NCI-H146 treated with DMSO at 0.1 percent for 48 hours (cell line): ENCODE data around the gene GRIK4.
"Not testable (repeated sequence)": the region's sequence is repeated elsewhere in the genome, so short reads cannot be mapped to it uniquely, and the experiment has no call there.

Source experiments
- DNase-seq: peaks from one replicate; lab custom pipeline; 2025; ENCODE audit not compliant: unreplicated experiment; lab: John Stamatoyannopoulos, UW

GRIK4 gene

GRCh38 chr11:120568572-120569307 lies 57.2 kb downstream of the GRIK4 start:
- DNase-seq = no peak

DNA sequence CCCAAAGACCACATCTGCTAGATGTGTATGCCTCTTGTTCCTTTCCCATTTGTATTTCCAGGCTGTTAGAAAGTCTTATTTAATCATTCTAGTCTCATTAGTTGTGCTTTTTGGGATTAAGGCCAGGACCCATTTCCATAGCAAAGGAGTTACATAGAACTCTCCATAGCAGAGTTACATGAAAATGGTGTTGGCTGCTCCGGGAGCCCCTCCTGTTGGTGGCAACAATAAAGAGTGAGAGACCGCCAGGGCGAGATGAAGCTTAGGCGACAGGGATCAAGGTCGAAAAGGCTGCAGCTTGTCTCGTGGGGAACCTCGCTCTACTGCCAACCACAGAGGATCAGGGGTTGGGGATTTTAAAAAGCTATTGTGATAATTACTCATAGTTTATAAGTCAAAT lies 58.3 kb downstream of the GRIK4 start:
- DNase-seq = no peak

- DNase-seq = no peak
These were observed 59.9 kb downstream of the GRIK4 start for GRCh38 chr11:120571476-120571875.

- DNase-seq = no peak
These were observed 62.3 kb downstream of the GRIK4 start for GRCh38 chr11:120573756-120574354.

- DNase-seq = no peak
These were observed 63.3 kb downstream of the GRIK4 start for GRCh38 chr11:120574876-120575275.

DNA sequence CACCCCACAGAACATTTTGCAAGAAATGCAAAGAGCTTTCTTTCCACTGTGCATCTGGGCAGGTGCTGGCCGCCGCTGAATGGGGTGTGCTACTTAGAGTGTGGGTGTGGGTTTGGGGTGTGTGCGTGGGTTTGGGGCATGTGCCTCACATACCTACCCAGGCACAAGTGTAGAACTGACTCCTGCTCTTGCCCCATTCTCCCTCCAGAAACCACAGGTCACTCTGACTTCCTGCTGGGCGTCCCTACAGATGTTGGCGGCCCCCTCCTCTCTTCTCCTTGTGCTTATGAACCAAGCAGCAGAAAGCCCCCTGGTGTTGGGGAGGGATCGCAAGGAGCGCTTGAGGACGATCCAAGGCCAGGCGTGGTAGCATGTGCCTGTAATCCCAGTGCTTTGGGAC lies 63.9 kb downstream of the GRIK4 start:
- no peak for DNase-seq

DNA sequence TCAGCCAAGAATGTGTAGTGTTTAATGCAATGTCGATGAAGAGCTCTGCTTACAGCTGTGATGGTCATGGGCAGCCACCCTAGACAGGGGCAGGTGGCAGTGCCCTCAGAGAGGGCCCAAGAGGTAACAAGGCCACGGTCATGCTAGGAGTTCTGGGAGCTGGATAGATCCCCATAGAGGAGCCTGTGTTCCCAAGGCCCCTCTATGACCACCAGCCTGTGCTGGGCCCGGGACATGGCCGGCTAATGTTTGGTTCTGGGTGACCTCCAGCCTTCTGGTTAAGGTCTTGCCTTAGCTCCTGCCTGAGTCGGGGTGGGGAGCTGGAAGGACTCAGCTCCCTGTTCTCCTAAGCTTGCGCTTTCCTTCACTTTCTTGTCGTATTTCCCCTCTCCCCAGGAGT lies 65.1 kb downstream of the GRIK4 start:
- DNase-seq = no peak

DNA sequence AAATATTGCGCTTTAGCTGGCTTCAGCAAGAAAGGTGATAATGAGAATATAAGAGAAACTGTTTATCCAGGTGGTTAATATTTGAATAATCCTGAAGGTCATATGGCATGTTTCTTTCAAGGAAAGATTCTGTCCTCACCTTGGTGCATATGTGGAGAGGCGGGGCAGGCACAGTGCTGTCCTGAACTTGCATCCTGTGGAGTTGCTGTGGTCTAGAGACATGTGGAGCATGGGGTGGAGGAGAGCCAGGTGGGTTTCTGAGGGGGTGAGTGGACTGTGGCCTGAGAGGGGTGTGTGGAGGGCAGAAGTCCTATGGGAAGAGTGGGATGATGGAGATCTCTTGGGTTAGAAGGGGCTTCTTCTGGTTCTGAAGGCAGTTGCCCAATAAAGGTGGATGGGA lies 65.5 kb downstream of the GRIK4 start:
- DNase-seq = no peak

GRCh38 chr11:120577624-120578363 lies 66.2 kb downstream of the GRIK4 start:
- DNase-seq = no peak

DNA sequence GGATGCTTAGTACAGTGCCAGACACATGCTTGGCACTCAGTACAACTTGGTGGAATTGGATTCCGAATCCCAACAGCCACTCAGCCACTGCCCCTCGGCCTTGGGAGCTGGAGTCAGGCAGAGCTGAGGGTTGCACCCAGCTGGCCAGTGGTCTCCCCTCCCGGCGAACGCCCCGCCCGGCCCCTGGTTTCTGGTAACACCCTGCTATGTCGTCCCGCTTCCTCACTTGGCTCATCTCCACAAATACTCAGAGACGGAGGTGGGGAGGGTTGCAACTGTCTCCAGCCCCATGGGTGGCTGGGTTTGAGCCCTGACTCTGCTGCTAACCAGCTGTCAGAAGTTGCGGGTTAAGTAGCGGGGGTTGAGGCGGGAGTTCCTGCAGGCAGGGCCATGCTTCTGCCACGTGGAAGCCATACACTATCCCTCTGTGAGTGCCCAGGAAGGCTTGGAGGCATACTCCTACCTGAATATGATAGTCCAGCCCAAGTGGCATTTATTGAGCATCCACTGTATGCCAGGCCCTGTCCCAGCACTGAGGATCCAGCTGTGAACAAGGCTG lies 67.1 kb downstream of the GRIK4 start:
- no peak for DNase-seq

GRCh38 chr11:120579611-120580031 lies 68.1 kb downstream of the GRIK4 start:
- DNase-seq = no peak

- no peak for DNase-seq
These were observed 69.8 kb downstream of the GRIK4 start for GRCh38 chr11:120581313-120581712.

- not testable (repeated sequence) for DNase-seq
These were observed 71.0 kb downstream of the GRIK4 start for GRCh38 chr11:120582535-120582934.

DNA sequence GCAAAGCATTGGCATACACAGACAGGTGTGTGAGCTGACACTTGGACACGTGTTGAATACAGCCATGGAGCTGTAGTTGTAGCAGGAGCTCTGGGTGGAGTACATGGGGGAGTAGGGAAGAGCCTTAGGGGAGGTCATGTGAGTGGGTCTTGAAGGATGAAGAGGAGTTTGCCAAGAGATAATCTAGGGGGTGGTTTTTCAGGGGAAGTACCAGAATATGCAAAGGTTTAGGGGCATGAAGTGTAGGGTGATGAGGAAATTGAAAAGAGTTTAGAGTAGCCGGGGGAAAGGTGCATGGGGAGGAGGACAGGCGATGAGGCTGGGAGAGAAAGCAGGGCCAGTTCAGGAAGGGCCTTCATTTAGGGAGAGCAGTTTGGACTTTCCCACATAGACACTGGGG lies 74.5 kb downstream of the GRIK4 start:
- no peak for DNase-seq

DNA sequence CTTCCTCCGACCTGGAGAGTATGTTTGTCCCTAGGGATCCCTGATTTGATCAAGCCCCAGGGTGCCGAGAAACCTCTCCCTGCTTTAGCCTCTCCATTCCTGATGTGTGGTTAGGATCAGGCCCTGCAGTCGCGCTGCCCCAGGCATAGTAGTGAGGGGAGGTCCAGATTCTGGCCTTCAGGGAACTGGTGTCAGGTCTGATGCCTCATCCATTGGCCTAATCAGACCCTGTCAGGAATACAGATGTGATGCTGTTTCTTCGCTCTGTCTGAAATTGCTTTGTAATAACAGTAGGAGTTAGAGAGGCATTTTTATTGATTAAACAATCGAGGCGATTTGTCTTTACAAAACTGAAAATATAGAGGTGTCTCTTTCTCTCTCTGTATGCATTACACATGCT lies 75.2 kb downstream of the GRIK4 start:
- no peak for DNase-seq

DNA sequence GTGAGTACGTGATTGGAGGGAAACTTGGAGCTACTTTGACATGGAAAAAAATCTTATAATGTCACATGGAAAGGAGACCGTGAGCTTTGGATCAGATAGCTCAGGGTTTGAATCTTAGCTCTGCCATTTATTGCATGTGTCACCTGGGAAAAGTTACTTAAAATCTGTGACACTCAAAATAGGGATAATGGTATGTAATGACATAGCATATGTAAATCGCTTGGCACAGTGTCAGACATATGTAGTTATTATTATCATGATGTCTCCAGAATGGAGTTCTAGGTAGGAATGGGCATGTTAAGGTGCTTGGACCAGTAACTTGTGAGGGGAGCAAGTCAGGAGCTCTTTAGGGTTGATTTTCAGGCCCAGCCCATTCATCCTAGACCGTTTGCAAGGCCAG lies 75.8 kb downstream of the GRIK4 start:
- no peak for DNase-seq

GRCh38 chr11:120589376-120589775 lies 77.8 kb downstream of the GRIK4 start:
- no peak for DNase-seq

- no peak for DNase-seq
These were observed 78.9 kb downstream of the GRIK4 start for GRCh38 chr11:120590472-120590871.

DNA sequence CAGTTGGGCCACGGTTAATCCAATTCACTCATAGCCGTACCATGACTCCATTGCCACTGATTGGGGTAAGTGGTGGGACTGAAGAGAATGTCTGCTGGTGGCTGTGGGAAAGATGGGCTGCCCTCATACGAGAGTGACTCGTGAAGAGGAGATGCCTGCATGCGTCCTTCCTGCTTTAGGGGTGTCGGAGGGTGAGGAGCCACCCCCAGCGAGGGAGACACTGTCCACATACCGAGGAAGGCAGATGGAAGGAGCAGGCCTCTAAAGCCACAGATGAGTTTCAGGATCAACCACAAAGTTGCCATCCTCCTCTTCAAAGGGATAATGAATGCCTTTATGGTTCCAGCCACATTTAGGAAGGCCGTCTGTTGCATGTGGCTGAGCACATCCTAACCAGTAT lies 83.2 kb downstream of the GRIK4 start:
- no peak for DNase-seq

DNA sequence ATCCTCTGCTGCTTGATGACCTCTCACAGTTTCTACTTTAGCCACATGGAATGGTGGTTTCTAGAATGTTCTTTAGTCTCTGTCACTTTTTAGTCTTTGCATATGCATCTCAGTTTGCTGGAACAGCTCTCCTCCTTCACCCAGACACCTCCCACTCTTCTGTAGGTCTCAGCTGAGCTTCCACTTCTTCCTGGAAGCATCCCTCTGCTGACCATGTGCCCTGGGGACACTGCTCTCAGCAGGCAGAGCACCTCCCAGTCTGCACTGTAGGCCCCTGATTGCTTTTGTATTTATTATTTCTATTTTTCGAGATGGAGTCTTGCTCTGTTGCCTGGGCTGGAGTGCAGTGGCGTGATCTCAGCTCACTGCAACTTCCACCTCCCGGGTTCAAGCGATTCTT lies 84.0 kb downstream of the GRIK4 start:
- no peak for DNase-seq

DNA sequence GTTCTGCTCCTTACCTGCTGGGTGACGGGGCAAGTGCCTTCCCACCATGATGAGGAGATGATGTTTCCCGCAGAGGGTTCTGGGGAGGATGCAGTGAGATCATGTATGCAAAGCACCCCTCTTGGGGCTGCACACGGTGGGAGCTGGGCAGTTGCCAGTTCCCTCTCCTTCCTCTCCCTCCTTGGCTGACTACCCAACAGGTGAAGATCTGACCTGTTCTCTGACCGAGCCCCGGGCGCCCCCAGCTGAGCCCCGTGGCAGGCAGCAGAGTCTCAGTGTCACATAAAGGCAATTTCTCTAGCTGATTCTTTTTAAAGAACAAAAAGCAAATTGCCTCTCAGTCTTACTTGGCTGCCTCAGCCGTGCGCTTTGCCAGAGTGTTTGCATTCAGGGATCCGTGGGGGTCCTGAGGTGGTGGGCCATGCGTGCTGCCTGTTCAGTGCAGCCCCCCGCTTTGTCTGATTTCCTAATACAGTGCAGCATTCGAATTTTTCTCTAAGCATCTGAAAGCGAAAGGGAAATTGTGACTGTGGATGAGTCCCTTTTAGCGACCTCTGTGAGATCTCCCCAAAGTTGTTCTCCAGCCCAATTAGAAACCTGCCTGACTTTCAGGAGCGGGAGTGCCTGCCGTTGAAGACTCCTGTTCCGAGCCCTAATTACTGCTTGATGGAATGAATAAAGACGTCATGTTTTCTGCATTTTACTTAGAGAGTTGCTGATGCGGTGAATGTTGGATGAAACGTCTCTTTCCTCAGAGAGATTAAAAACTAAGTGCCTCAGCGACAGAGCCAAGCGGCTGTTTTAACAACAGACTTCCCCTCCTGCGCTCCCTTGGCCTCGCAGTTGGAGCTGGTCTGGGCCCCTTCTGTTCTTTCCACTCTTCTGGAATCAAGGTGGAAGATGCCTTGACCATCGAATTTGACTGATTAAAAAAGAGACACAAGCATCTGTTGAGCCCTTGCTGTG lies 86.0 kb downstream of the GRIK4 start:
- DNase-seq = no peak
